Omental fat pad (tissue), 4 donors: ENCODE measurements around the gene NUP54. TPM values are rescaled to one million over a fixed set of nuclear protein-coding genes. Genes with fewer than 3 reads are reported as not detected.
A peak's percentile ranks its signal among the peaks of the same experiment; 100 is the strongest.

Source experiments
- ATAC-seq: fragments of 150-250 bp; one replicate; pipeline ENCODE4 v1.9.1; 2016; ENCODE audit warnings: mild to moderate bottlenecking, moderate library complexity; ENCODE audit not compliant: low FRiP score
- DNase-seq: peaks from one replicate; pipeline ENCODE4 v3.0.0-alpha.2; 2019; ENCODE audit warnings: low spot score
- CTCF ChIP-seq, 3 donors: fragments of 450-650 bp; IDR thresholded peaks; one replicate each; pipeline ENCODE4 v1.5.1; 2016 to 2017; ENCODE audit warnings: antibody characterized with exemption in 3 of 3, mild to moderate bottlenecking in 3 of 3, moderate library complexity in 2 of 3
- total RNA-seq, 4 donors: library from RNA; depleted of rRNA; stranded (reverse); fragments of >200 nt; gene quantifications; one replicate each; pipeline ENCODE4 v1.1.0, GENCODE V29; 2016

The NUP54 gene
- total RNA-seq, 4 donors from 2014 or later = 36.0 to 50.1 (median 39.3) TPM

- DNase-seq = no peak
- ATAC-seq = peak; percentile 91
- TF ChIP-seq CTCF (IDR thresholded peaks at IDR 0.05) = no peak
Measured at GRCh38 chr4:76090241-76090691, 57.9 kb downstream of the NUP54 start.

GRCh38 chr4:76088719-76089118, 59.5 kb downstream of the NUP54 start:
- no peak for ATAC-seq
- no peak for DNase-seq
- TF ChIP-seq CTCF (IDR thresholded peaks at IDR 0.05) = no peak

DNA sequence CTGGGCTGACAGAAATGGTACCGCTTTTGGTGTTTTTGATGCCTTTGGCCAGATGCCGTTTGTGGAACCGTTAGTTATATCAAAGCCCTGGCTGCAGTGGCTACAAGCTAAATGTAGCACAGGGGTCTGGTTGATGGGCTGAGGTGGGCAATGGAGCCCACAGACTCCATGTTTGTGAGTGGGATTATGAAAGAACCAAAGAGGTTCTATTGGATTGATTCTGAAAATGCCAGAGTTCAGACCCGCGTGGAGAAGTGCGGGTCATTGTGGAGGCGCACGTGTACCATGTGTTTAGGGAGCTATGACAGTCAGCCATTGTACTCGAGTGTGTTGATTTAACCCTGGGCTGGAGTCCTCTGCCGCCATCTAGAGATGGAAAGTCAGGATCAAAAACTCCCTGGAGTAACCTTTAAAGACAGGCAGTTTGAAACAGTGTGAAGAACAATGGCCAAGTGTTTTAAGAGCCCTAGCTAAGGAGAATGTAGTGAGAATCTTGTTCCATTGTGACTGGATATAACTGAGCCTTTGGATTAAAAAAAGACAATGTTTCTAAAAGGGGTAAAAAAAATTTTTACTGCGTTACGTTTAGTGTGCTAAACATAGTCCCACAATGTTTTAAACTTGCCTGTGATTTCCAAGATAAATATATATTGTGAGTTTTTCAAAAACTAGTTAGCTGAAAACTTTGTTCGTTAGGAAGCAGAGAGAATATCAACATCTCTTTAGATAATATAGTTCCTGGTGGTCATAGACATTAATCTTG, 61.0 kb downstream of the NUP54 start:
- TF ChIP-seq CTCF (IDR thresholded peaks at IDR 0.05) = no peak
- DNase-seq (no peak), ATAC-seq (no peak)

GRCh38 chr4:76084542-76084941, 63.7 kb downstream of the NUP54 start:
- ATAC-seq = no peak
- TF ChIP-seq CTCF (IDR thresholded peaks at IDR 0.05) = no peak

DNA sequence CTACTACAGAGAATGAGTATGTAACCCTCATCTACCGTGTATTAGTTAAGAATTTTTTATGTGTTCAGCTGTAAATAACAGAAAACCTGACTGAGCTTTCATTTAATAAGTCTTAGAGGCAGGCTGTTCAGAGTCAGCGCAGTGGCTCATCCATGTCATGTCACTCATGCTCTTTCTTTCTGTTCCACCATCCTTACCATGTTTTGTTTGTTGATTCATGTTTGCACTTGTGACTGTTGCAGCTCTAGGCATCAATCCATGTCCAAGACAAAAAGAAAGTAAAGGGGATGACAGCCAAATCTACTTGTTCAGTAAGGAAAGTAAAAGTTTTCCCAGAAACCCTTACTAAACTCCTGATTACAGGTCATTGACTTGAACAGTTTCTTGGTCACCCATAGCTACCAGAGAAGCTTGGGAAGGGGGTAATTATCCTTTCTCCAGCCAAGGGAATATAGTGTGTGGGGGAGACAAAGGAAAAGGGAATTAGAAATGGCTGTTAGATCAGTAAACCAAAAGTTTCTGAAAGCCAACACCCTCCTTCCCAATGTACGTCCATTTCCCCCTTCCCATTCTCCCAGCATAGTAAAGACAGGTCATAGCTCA, 64.7 kb downstream of the NUP54 start:
- DNase-seq (no peak), ATAC-seq (no peak)
- no peak for TF ChIP-seq CTCF (IDR thresholded peaks at IDR 0.05)

More at GRCh38 chr4:76084542-76084941, 63.7 kb downstream of the NUP54 start:
- no peak for DNase-seq

DNA sequence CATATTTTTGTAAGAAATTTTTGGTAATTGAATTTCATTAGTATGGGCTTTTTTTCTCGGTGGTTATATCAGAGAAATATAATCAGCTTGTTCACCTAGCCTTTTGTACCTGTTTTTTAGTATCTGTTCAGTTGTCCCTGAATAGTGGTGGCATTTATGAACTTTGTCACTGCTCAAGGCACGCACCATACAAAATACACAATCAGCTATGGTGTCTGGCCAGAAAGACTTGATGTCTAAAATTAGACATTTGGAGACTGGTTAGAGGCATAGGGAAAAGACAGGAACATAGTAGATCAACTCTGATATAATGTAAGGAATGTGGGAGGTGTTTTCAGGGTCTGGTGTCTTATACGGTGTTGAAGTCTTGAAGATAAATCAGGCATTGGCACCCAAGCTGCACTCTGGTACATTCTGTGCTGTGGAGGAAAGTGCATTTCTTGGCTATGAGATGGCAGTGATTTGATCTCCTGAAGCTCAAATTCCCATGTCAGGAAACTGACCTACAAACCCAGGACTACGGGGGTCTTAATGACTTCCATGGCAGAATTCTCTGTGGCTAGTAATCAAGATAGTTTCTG, 70.1 kb downstream of the NUP54 start:
- TF ChIP-seq CTCF (IDR thresholded peaks at IDR 0.05) = no peak
- DNase-seq = no peak
- ATAC-seq = no peak
